Tibial nerve (tissue), 4 donors: ENCODE results near the gene RPS24.

ENCODE experiments used
- CTCF ChIP-seq, 5 experiments: fragments of 200-600 bp in 3 of 5; fragments of 450-650 bp in 2 of 5; sonication (generic) in 3 of 5; IDR thresholded peaks; one replicate each; pipeline ENCODE4 v1.5.1; 2016 to 2019; ENCODE audit warnings: antibody characterized with exemption in 5 of 5, mild to moderate bottlenecking in 3 of 5, moderate library complexity in 2 of 5
- EP300 ChIP-seq, 2 donors: sonication (generic); formaldehyde crosslinking; IDR thresholded peaks; one replicate each; pipeline ENCODE4 v1.6.1; 2017; ENCODE audit warnings: antibody characterized with exemption in 2 of 2, mild to moderate bottlenecking in 1 of 2
- POLR2A ChIP-seq, 2 donors: fragments of 450-650 bp; IDR thresholded peaks; one replicate each; pipeline ENCODE4 v1.6.1; 2017; ENCODE audit warnings: antibody characterized with exemption in 2 of 2, mild to moderate bottlenecking in 2 of 2, moderate library complexity in 2 of 2

GRCh38 chr10:78013564-78013963 lies 20.1 kb upstream of the RPS24 start:
- TF ChIP-seq POLR2A (IDR thresholded peaks at IDR 0.05) (no peak), CTCF (IDR thresholded peaks at IDR 0.05) (no peak), EP300 (IDR thresholded peaks at IDR 0.05) (no peak)
